Glutamatergic neuron (in vitro differentiated cells): ENCODE measurements around the gene LXN. TPM values are rescaled to one million over a fixed set of nuclear protein-coding genes. Genes with fewer than 3 reads are reported as not detected.

Experiments
- DNase-seq: peaks from one replicate; pipeline ENCODE4 v3.0.0; 2022
- H3K27ac Mint-ChIP-seq: one replicate; pipeline ENCODE4 v1.8.0; 2020; ENCODE audit warnings: mild to moderate bottlenecking, mixed read lengths, inconsistent platforms; ENCODE audit not compliant: unreplicated experiment
- H3K27me3 Mint-ChIP-seq: one replicate; pipeline ENCODE4 v1.8.0; 2020; ENCODE audit warnings: mild to moderate bottlenecking, moderate library complexity, mixed read lengths, inconsistent platforms; ENCODE audit not compliant: unreplicated experiment
- H3K36me3 Mint-ChIP-seq: one replicate; pipeline ENCODE4 v1.8.0; 2020; ENCODE audit warnings: mild to moderate bottlenecking, mixed read lengths, inconsistent platforms; ENCODE audit not compliant: unreplicated experiment
- H3K4me1 Mint-ChIP-seq: one replicate; pipeline ENCODE4 v1.8.0; 2020; ENCODE audit warnings: mild to moderate bottlenecking, low read depth, mixed read lengths, inconsistent platforms; ENCODE audit not compliant: unreplicated experiment
- H3K4me3 Mint-ChIP-seq: one replicate; pipeline ENCODE4 v1.8.0; 2020; ENCODE audit warnings: mild to moderate bottlenecking, mixed read lengths, inconsistent platforms; ENCODE audit not compliant: unreplicated experiment
- H3K9me3 Mint-ChIP-seq: one replicate; pipeline ENCODE4 v1.8.0; 2020; ENCODE audit warnings: mild to moderate bottlenecking, moderate library complexity, mixed read lengths, inconsistent platforms; ENCODE audit not compliant: unreplicated experiment
- CTCF ChIP-seq: fragments of 200-600 bp; sonication (generic); IDR thresholded peaks from one replicate; pipeline ENCODE4 v1.5.0; 2021; ENCODE audit not compliant: partially characterized antibody, unreplicated experiment
- total RNA-seq: library from RNA; stranded (reverse); fragmentation: NEBNext Ultra II Directional; extraction: Animal tissue kit (Norgen Biotek cat#: 25700); gene quantifications from one replicate; pipeline ENCODE4 v1.2.1, GENCODE V29; 2021; ENCODE audit not compliant: unreplicated experiment

LXN gene
- total RNA-seq, 1 donor from 2014 or later = 1.2 TPM

- Mint-ChIP-seq H3K4me1 (no peaks in the 10 kb centered on the region), H3K27me3 (peaks cover 2% of the 10 kb centered on the region), H3K4me3 (no peak overlapping the region), H3K9me3 (no peaks in the 10 kb centered on the region), H3K36me3 (no peaks in the 10 kb centered on the region), H3K27ac (no peak overlapping the region)
- TF ChIP-seq CTCF = no peak
- no peak for DNase-seq
These were observed 21.3 kb downstream of the LXN start for GRCh38 chr3:158651192-158651591.

GRCh38 chr3:158649791-158650190 is 22.7 kb downstream of the LXN start:
- Mint-ChIP-seq H3K36me3 (no peaks in the 10 kb centered on the region), H3K27ac (no peak overlapping the region), H3K9me3 (no peaks in the 10 kb centered on the region), H3K4me1 (no peaks in the 10 kb centered on the region), H3K27me3 (peaks cover under 1% of the 10 kb centered on the region), H3K4me3 (no peak overlapping the region)
- no peak for DNase-seq
- TF ChIP-seq CTCF = no peak

GRCh38 chr3:158644345-158644908 is 28.0 kb downstream of the LXN start, which contains the start of gene GFM1:
TSS of gene GFM1 (plus strand) at chr3:158644527. CDS start at chr3:158644635, 108 bp downstream.
- Mint-ChIP-seq H3K4me3 (peak within 1 kb of the TSS; percentile 97), H3K4me1 (no peaks in the 10 kb centered on the region), H3K9me3 (no peaks in the 10 kb centered on the region), H3K36me3 (no peaks in the 10 kb centered on the region), H3K27ac (peak within 1 kb of the TSS; percentile 89), H3K27me3 (peaks cover 1% of the 10 kb centered on the region)
- DNase-seq = peak; percentile 90
- TF ChIP-seq CTCF = peak; percentile 46

GRCh38 chr3:158642474-158643210 is 29.8 kb downstream of the LXN start:
- H3K27ac Mint-ChIP-seq = no peak overlapping the region
- DNase-seq = no peak
- no peaks in the 10 kb centered on the region for H3K9me3 Mint-ChIP-seq
- peaks cover 1% of the 10 kb centered on the region for H3K27me3 Mint-ChIP-seq
- no peaks in the 10 kb centered on the region for H3K36me3 Mint-ChIP-seq
- no peak overlapping the region for H3K4me3 Mint-ChIP-seq
- no peaks in the 10 kb centered on the region for H3K4me1 Mint-ChIP-seq
- TF ChIP-seq CTCF = no peak

- Mint-ChIP-seq H3K4me1 (no peaks in the 10 kb centered on the region), H3K9me3 (no peaks in the 10 kb centered on the region)
These were observed 30.4 kb downstream of the LXN start for GRCh38 chr3:158642005-158642404.

More at GRCh38 chr3:158642005-158642404, 30.4 kb downstream of the LXN start:
- H3K27ac Mint-ChIP-seq = no peak overlapping the region
- TF ChIP-seq CTCF = no peak
- H3K36me3 Mint-ChIP-seq = no peaks in the 10 kb centered on the region
- H3K4me3 Mint-ChIP-seq = no peak overlapping the region
- DNase-seq = no peak
- H3K27me3 Mint-ChIP-seq = peaks cover 1% of the 10 kb centered on the region
